ENCODE data around the gene SNAPIN.
A peak's percentile ranks its signal among the peaks of the same experiment; 100 is the strongest.
"Not testable (repeated sequence)": the region's sequence is repeated elsewhere in the genome, so short reads cannot be mapped to it uniquely, and the experiment has no call there.

Gene SNAPIN

DNA sequence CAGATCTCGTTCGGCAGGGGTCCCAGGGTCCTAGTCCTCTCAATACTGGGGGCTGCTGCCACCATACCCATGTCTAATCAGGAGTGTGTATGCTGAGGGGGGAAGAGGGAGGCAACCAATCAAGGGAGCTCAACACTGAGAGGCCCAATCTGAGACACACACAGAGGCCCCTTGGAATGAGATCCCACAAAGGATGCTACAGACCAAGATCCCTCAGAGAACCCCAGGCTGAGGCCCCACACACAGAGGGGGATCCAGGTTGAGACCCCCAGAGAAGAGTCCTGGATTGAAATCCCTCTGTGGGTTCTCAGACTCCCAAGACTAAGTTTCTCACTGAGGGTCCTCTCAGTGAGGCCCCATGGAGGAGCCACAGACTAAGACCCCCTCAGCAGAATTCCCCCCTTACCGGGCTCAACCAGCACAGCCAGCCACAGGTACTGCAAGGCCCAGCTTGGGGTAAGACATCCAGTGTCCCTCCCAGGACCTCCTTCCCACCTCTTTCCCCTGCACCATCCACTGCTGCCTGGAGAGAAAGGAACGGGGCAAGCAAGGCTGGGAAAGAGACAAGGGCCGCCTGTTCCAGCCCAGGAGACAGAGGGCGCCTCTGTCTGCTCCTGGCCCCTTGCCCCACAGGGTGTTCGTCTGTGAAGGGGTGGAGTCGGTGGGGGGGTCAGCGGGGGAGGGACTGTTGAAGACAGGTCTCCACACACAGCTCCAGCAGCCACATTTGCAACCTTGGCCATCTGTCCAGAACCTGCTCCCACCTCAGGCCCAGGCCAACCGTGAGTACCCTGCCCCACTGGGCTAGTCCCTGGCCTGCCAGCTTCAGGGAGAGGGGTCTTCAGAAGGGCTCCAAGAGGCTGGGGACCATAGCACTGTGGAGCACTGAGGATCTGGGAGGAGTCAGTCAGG lies 30.5 kb upstream of the SNAPIN start, which contains the start of gene S100A1:
TSS of gene S100A1 (plus strand) at position 720 of the 912 bp plus-strand sequence. CDS start 2,088 bp downstream, outside the sequence.
- DNase-seq: no peak

DNA sequence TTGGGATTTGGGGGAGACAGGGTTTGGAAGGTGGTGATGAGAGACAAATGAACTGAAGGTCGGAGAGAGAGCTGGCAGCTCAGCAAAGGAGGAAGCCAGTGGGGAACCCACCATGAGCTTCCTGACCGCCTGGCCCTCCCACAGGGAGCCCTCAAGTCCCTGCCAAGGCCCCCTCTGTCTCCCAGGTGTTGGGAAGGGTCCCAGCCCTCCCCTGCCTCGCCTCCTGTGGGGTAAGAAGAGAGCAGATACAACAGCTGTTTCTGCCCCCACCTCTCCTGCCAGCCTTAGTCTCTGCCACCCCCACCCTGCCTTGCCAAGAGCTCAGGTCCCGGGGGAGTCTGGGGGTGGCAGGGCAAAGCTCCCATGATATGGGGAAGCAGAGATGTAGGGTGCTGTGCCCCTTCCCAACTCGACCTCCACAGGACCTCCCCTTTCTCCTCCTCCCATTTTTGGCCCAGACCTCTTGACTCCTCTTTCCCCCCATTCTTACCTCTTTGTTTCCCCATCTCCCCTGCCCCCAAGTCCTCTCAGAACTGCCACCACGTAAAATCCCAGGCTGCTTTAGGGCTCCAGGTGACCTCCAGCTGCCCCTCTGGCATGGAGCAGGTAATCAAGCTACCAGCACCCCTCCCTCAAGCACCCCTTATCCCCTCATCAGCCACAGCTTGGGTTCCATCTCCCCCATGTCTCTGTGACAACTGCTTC lies 29.7 kb upstream of the SNAPIN start:
- DNase-seq: no peak

- no peak for DNase-seq
Measured at GRCh38 chr1:153629343-153629665, 29.2 kb upstream of the SNAPIN start.

- no peak for DNase-seq
Measured at GRCh38 chr1:153629971-153630370, 28.5 kb upstream of the SNAPIN start.

GRCh38 chr1:153630384-153630783 lies 28.1 kb upstream of the SNAPIN start:
- DNase-seq: no peak

GRCh38 chr1:153631047-153632022 lies 27.2 kb upstream of the SNAPIN start:
- no peak for DNase-seq

DNA sequence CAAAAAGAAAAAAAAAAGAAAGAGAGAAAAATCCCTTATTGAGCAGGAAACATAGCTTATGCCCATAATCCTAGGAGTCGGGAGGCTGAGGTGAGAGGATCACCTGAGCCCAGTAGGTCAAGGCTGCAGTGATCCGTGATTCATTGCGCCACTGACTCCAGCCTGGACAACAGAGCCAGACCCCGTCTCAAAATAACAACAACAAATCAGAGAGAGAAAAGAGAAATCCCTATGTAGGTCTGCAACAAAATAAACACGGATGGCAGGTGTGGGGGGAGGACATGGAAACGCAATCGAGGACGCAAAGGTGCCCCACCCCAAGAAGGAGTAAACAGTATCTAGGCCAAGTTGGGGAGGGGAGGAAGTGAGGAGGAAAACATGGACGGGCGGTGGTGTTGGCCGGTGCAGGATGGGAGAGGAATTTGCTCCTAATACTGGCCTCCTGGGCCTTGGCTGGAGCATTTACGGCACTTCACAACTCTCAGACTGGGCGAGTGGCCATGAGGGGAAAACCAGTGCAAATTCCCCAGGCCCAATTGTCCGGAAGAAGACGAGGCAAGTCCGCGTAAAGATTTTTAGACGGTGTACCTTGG lies 25.2 kb upstream of the SNAPIN start:
- DNase-seq: no peak

- DNase-seq: peak; percentile 97
Measured at GRCh38 chr1:153633754-153634665, 24.5 kb upstream of the SNAPIN start, which contains the start of gene CHTOP. TSS of gene CHTOP (plus strand) at chr1:153634066. CDS start at chr1:153636589, 2,523 bp downstream.

DNA sequence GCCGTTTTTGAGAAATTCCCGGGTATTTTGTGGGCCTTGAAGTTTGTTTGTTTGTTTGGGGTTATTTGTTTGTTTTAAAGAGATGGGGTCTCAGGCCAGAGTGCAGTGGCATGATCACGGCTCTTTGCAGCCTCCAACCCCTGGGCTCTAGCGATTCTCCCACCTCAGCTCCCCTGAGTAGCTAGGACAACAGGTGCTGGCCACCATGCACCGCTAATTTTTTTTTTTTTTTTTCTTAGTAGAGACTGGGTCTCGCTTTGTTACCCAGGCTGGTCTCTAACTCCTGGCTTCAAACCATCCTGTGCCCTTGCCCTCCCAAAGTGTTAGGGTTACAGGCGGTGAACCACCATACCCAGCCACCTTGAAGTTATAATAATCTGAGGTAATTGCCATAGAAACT lies 22.6 kb upstream of the SNAPIN start:
- no peak for DNase-seq

GRCh38 chr1:153636312-153636711 lies 22.2 kb upstream of the SNAPIN start:
- no peak for DNase-seq

- no peak for DNase-seq
Measured at GRCh38 chr1:153638261-153638660, 20.2 kb upstream of the SNAPIN start.

DNA sequence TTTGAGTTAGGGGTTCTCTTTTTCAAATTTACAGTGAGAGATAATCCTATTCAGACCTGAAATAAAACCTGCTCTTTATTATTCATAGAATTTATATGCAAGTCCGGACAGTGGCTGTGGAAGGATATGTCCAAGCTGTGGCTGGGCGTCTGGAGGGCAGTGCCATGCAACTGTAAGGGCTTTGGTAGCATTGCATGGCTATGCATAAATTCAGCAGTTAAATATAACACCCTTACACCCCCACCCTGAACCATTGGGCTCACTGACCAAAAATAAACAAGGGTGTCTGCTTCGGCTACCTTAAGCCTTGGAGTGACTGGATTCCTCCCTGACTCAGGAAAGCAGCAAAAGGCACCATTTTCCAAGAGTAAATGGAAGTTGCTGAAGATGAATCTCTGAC lies 19.2 kb upstream of the SNAPIN start:
- DNase-seq: no peak

DNA sequence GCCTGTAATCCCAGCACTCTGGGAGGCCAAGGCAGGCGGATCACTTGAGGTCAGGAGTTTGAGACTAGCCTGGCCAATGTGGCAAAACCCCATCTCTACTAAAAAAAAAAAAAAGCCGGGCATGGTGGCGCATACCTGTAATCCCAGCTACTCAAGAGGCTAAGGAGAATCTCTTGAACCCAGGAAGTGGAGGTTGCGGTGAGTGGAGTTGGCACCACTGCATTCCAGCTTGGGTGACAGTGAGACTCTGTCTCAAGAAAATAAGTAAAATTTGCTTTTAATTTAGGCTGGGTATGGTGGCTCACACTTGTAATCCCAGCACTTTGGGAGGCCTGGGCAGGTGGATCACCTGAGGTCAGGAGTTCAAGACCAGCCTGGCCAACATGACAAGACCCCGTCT lies 18.3 kb upstream of the SNAPIN start:
- not testable (repeated sequence) for DNase-seq

GRCh38 chr1:153640861-153641260 lies 17.6 kb upstream of the SNAPIN start:
- no peak for DNase-seq

- DNase-seq: no peak
Measured at GRCh38 chr1:153642161-153642560, 16.3 kb upstream of the SNAPIN start.

GRCh38 chr1:153643100-153643499 lies 15.4 kb upstream of the SNAPIN start:
- no peak for DNase-seq

GRCh38 chr1:153643816-153644215 lies 14.7 kb upstream of the SNAPIN start:
- DNase-seq: no peak

- DNase-seq: no peak
Measured at GRCh38 chr1:153646672-153647345, 11.7 kb upstream of the SNAPIN start.

- DNase-seq: no peak
Measured at GRCh38 chr1:153647346-153647714, 11.2 kb upstream of the SNAPIN start.

- no peak for DNase-seq
Measured at GRCh38 chr1:153648000-153648643, 10.4 kb upstream of the SNAPIN start.

Data from NCI-H1105 treated with DMSO at 0.1 percent for 48 hours (cell line).